Hematopoietic multipotent progenitor cell treated with erythropoietin and hydrocortisone succinate and interleukin-3 and kit ligand, for 17 days (in vitro differentiated cells): Measurements from ENCODE around the gene ANKS1B.

ENCODE experiments used
- DNase-seq: peaks from one replicate; pipeline ENCODE4 v3.0.0-alpha.2; 2015; ENCODE audit warnings: low spot score

Gene ANKS1B

GRCh38 chr12:99573980-99574379, 410.8 kb downstream of the ANKS1B start:
- DNase-seq: no peak

- DNase-seq: no peak
These were observed 417.7 kb downstream of the ANKS1B start for GRCh38 chr12:99567072-99567471.

DNA sequence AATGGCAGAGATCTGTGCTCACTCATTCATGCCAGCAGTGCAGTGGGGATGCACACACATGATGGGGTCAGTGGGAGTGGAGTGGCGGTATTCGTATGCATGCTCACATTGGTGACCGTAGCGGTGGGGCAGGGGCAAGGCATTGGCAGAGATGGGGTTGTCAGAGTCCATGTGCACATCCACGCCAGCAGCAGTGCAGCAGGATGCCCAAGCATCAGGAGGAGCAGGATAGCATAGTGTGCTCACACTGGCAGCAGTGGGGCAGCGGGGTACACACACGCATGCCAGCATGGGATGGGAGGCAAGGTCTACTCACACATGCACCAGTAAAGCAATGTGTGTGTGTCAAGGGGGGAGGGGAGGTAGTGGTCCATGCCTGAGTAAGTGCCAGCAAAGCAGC, 426.6 kb downstream of the ANKS1B start:
- DNase-seq: no peak

- DNase-seq: no peak
These were observed 431.3 kb downstream of the ANKS1B start for GRCh38 chr12:99553461-99553860.

GRCh38 chr12:99552022-99552421, 432.7 kb downstream of the ANKS1B start:
- DNase-seq: no peak

- no peak for DNase-seq
These were observed 435.1 kb downstream of the ANKS1B start for GRCh38 chr12:99549651-99550050.

- DNase-seq: no peak
These were observed 435.5 kb downstream of the ANKS1B start for GRCh38 chr12:99549196-99549595.

GRCh38 chr12:99544457-99544856, 440.3 kb downstream of the ANKS1B start:
- no peak for DNase-seq

DNA sequence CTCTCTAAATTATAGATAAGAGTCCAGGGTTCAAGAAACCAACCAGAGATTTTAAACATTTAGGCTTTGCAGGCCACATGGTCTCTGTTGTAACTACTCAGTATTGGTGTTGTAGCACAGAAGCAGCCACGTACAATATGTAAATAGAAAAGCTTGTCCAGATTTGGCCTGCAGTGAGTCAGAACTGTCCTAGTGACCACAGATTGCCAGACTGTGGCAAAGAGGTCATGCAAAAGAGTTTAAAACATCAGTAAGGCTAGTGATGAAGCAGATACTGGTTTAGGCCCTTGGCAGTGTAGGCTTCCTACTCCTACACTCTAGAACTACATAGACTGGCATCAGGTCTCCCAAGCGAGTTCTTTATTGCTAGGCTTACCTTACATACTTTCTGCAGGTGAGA, 454.8 kb downstream of the ANKS1B start:
- DNase-seq: no peak

- no peak for DNase-seq
These were observed 456.3 kb downstream of the ANKS1B start for GRCh38 chr12:99528478-99528877.

GRCh38 chr12:99523853-99524252, 460.9 kb downstream of the ANKS1B start:
- DNase-seq: no peak

DNA sequence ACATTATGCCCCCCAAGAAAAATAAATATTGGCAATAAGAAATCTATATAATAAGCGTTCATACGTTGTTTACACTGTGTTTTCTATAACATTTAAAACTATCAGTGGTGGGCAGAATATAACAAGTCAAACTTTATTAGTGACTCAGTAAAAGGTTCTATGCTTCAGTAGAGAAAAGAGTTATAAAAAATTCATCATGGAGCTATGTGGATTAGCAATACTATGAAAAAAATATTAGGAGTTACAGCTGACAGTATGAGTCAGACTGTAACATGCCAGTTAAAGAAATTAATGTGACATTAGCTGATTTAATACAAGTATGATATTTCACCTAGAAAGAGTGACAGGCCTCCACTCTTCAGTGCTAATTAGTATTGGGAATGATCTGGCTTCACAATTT, 462.3 kb downstream of the ANKS1B start:
- DNase-seq: no peak

GRCh38 chr12:99521664-99522063, 463.1 kb downstream of the ANKS1B start:
- DNase-seq: no peak

- DNase-seq: no peak
These were observed 471.7 kb downstream of the ANKS1B start for GRCh38 chr12:99513066-99513465.

DNA sequence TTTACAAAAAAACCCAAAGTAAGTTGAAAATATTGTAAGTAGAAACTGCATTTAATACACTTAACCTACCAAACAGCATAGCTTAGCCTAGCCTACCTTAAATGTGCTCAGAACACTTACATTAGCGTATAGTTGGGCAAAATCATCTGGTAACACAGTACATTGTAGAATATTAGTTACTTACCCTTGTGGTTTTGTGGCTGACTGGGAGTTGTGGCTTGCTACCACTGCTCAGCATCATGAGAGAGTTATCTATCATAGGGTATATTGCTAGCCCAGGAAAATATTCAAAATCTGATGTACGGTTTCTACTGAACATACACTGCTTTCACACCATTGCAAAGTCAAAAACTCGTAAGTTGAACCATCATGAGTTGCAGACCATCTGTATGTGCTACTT, 478.9 kb downstream of the ANKS1B start:
- no peak for DNase-seq

DNA sequence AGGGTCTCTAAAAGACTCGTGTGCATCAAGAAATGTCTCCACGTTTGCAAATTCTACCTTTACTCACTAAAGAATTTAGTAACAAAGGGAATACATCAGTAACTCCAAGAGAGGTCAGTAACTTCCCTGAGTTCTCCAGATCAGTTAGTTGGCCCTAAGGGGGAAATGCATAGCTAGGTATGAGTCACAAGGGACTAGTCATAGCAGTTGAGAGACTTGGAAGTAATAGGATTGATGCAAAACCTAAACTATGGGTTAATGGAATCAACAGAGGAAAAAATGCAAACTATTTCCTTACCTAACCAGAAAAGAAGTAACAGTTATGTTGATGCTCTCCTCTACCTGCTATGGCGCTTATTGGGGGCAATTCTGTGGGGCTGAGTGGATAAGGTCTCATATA, 486.0 kb downstream of the ANKS1B start:
- no peak for DNase-seq

- DNase-seq: no peak
These were observed 488.9 kb downstream of the ANKS1B start for GRCh38 chr12:99495799-99496198.

GRCh38 chr12:99493197-99493596, 491.5 kb downstream of the ANKS1B start:
- no peak for DNase-seq

DNA sequence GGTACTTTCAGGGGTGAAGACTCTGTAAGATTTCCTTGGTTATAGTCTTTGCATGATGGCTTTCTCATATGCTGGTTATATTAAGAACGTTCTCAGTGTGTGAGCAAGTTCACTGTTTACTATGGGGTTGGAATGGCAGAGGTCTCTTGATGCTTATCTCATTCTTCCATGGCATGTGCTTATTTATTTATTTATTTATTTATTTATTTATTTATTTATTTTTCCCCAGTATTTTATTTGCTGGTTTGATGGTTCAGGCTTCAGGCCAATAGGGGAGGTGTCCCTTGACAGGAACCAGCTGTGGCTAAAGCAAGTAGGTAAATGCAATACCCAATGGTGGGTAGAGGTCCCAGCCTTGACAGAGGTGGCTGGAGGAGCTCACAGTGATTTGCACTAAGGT, 498.5 kb downstream of the ANKS1B start:
- no peak for DNase-seq

- no peak for DNase-seq
These were observed 505.6 kb downstream of the ANKS1B start for GRCh38 chr12:99479149-99479548.

- DNase-seq: no peak
These were observed 507.8 kb downstream of the ANKS1B start for GRCh38 chr12:99476956-99477355.

- no peak for DNase-seq
These were observed 529.2 kb downstream of the ANKS1B start for GRCh38 chr12:99455350-99456035.

DNA sequence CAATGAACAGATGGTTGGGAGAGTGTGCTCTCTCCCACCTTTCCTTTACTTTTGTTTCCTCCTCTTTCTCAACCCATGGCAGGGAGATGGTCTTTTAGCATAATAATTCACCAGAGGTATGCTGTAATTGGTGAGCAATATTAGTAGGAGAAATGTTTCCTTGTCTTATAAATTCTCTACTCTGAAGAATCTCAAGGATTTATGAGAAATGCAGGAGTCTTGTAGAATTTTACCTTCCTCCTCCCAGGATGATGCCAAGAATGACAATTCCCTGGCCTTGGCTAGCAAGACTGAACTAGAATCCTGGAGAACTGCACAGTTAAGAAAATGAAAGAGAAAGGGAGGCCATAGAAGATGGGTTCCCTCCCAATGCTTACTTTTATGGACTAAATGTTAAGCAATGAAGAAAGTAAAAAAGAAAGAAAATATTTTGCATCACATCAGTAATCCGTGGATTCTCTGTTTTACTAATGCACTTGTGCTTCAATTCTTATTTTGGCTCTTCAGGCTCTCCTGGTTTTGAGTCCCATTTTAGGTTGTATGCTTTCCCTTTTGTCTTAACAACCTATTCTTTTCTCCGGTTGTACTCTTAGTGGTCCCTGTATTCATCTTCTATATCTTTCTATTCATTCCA, 530.1 kb downstream of the ANKS1B start:
- no peak for DNase-seq
